T-cell (primary cell): ENCODE data around the gene NLRX1. TPM values are rescaled to one million over a fixed set of nuclear protein-coding genes. Genes with fewer than 3 reads are reported as not detected.
"Not testable (repeated sequence)": the region's sequence is repeated elsewhere in the genome, so short reads cannot be mapped to it uniquely, and the experiment has no call there.

Source experiments
- ATAC-seq, 4 experiments: fragments of 200-7000 bp in 3 of 4; fragments of 150-1000 bp in 1 of 4; cut with Tn5 transposase; replicated peaks in 1 of 4; 1 replicate in 3 of 4; 2 replicates in 1 of 4; pipeline ENCODE4 v1.10.0; 2021; ENCODE audit warnings: moderate library complexity in 3 of 4, mild to moderate bottlenecking in 2 of 4, moderate number of reproducible peaks in 1 of 4
- CTCF ChIA-PET, 2 donors: fragments of 300-600 bp; sonication (Branson Sonifier 250); formaldehyde crosslinking; loops; one replicate each; lab custom pipeline; 2022; ENCODE audit warnings: antibody characterized with exemption in 2 of 2; lab: Charles Lee
- POLR2A ChIA-PET, 2 donors: fragments of 300-600 bp; sonication (Branson Sonifier 250); formaldehyde crosslinking; loops; one replicate each; lab custom pipeline; 2022; ENCODE audit warnings: antibody characterized with exemption in 2 of 2; lab: Charles Lee
- DNase-seq, 35 experiments: peaks; one replicate each; pipeline versions ENCODE4 v3.0.0 to v3.0.0-alpha.2; 2013 to 2023
- H3K27ac ChIP-seq: one replicate; pipeline ENCODE4 v1.5.1; 2013; ENCODE audit warnings: low read length
- H3K27me3 ChIP-seq, 2 experiments: replicated peaks in 1 of 2; 1 replicate in 1 of 2; 2 replicates in 1 of 2; pipeline versions ENCODE4 v1.6.1 to v1.7.0; 2013; ENCODE audit warnings: low read length in 1 of 2, mixed read lengths in 1 of 2; ENCODE audit not compliant: control insufficient read depth in 2 of 2, insufficient read depth in 2 of 2; ENCODE audit errors: extremely low read depth in 1 of 2
- H3K36me3 ChIP-seq, 2 donors: 1 replicate in 1 of 2; 2 replicates in 1 of 2; pipeline versions ENCODE4 v1.6.1 to v1.7.0; 2013; ENCODE audit warnings: low read length in 1 of 2; ENCODE audit not compliant: control insufficient read depth in 2 of 2, insufficient read depth in 1 of 2; ENCODE audit errors: extremely low read depth in 1 of 2
- H3K4me1 ChIP-seq, 2 experiments: 1 replicate in 1 of 2; 2 replicates in 1 of 2; pipeline versions ENCODE4 v1.6.1 to v1.7.0; 2013; ENCODE audit warnings: low read length in 2 of 2, mixed read lengths in 1 of 2; ENCODE audit not compliant: insufficient read depth in 2 of 2, control insufficient read depth in 1 of 2; ENCODE audit errors: extremely low read depth in 1 of 2
- H3K4me3 ChIP-seq, 2 donors: 1 replicate in 1 of 2; 2 replicates in 1 of 2; pipeline versions ENCODE4 v1.5.1 to v1.7.0; 2013; ENCODE audit warnings: mild to moderate bottlenecking in 2 of 2, low read length in 1 of 2, moderate library complexity in 1 of 2; ENCODE audit not compliant: control insufficient read depth in 1 of 2; ENCODE audit errors: extremely low read depth in 1 of 2
- H3K9me3 ChIP-seq: 2 replicates; pipeline ENCODE4 v1.7.0; 2013
- H3K27ac Mint-ChIP-seq, 2 donors: one replicate each; pipeline ENCODE4 v1.8.0; 2020 to 2021; ENCODE audit warnings: mild to moderate bottlenecking in 2 of 2, mixed read lengths in 2 of 2
- H3K27me3 Mint-ChIP-seq, 2 donors: one replicate each; pipeline ENCODE4 v1.8.0; 2021 to 2022; ENCODE audit warnings: mixed read lengths in 2 of 2
- H3K36me3 Mint-ChIP-seq: one replicate; pipeline ENCODE4 v1.8.0; 2021; ENCODE audit warnings: mixed read lengths
- H3K4me1 Mint-ChIP-seq, 3 donors: one replicate each; pipeline ENCODE4 v1.8.0; 2020 to 2022; ENCODE audit warnings: mixed read lengths in 3 of 3, mild to moderate bottlenecking in 1 of 3
- H3K4me3 Mint-ChIP-seq, 3 donors: one replicate each; pipeline ENCODE4 v1.8.0; 2020 to 2022; ENCODE audit warnings: mild to moderate bottlenecking in 3 of 3, mixed read lengths in 3 of 3, moderate library complexity in 3 of 3
- H3K9me3 Mint-ChIP-seq, 3 donors: one replicate each; pipeline ENCODE4 v1.8.0; 2020 to 2022; ENCODE audit warnings: mixed read lengths in 3 of 3
- WGBS: methylation state at CpG from one replicate; pipeline ENCODE4 v1.1.5; 2013; ENCODE audit warnings: missing lambda C conversion rate; ENCODE audit not compliant: insufficient coverage; 5-methylcytosine and 5-hydroxymethylcytosine counted together
- total RNA-seq, 35 experiments: library from RNA in 6 of 35; stranded (reverse) in 6 of 35; fragments of 120-200 nt in 1 of 35; gene quantifications; one replicate each; pipeline versions ENCODE4 v1.2.1 to v1.2.4 and lab custom pipeline; 2013 to 2026

NLRX1 gene
- total RNA-seq, 5 donors from 2014 or later (not counting 1 experiment from before 2014, with no cell fraction given): 6.5 to 12.8 (median 11.6) TPM

DNA sequence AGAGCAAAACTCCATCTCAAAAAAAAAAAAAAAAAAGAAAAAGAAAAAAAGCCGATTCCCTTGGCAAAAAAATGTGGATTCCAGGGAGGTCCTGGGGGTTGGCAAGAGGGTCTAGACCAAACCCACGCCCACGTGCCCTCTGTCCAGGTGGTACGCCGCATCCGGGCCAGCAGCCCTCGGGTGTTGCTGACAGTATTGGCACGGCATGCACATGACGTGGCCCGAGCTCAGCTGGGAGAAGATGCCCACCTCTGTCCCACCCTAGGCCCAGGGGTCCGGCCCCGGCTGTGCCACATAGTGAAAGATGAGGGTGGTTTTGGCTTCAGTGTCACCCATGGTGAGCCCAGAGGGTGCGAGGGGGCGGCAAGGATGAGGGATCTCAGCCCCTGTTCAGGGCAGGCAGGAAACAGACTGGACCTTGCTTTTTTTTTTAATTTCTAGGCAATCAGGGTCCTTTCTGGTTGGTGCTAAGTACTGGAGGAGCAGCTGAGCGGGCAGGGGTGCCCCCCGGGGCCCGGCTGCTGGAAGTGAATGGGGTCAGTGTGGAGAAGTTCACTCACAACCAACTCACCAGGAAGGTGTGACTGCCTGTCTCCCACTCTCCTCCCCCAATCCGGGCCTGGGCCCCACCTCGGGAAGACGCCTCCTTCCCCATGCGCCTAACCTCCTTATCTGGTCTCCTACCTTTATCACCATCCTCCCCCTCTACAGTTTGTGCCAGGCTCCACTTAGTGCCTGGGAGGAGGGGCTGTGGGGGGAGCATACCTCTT lies 18.8 kb downstream of the NLRX1 start:
- Histone ChIP-seq H3K36me3 (peaks cover 0 to 5% of the 10 kb centered on the region in 2 donors), H3K9me3 (no peaks in the 10 kb centered on the region), H3K27me3 (peaks cover 0 to 24% of the 10 kb centered on the region in 2 experiments), H3K4me1 (no peaks in the 10 kb centered on the region), H3K27ac (no peak overlapping the region), H3K4me3 (no peak overlapping the region)
- Mint-ChIP-seq H3K9me3 (no peaks in the 10 kb centered on the region), H3K27me3 (no peaks in the 10 kb centered on the region), H3K36me3 (peaks cover 5% of the 10 kb centered on the region), H3K4me3 (no peak overlapping the region), H3K4me1 (no peaks in the 10 kb centered on the region), H3K27ac (no peak overlapping the region)
- 89% methylated on average over 13 of the region's 21 CpGs for WGBS
- CTCF ChIA-PET: no interaction called here
- ATAC-seq (no peak), DNase-seq (no peak)
- POLR2A ChIA-PET: no interaction called here

DNA sequence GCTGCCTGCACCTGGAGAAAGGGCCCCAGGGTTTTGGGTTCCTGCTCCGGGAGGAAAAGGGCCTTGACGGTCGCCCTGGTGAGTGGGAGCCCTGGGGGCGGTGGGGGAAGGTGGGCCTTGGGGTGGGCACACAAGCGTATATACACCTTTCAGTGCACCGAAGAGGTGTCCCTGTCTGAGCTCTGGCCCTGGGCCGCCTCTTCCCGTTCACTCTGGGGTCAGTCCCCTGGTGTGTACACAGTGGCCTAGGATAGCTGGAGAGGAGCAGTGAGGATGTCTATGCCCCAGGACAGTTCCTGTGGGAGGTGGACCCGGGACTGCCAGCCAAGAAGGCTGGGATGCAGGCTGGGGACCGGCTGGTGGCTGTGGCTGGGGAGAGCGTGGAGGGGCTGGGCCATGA lies 19.5 kb downstream of the NLRX1 start:
- 76% methylated on average over 5 of the region's 11 CpGs for WGBS
- ChIA-PET CTCF (no interaction called here), POLR2A (no interaction called here)
- H3K36me3 Mint-ChIP-seq: peaks cover under 1% of the 10 kb centered on the region
- no peak overlapping the region for H3K4me3 ChIP-seq
- H3K4me1 ChIP-seq: no peaks in the 10 kb centered on the region
- H3K27ac Mint-ChIP-seq: no peak overlapping the region
- no peaks in the 10 kb centered on the region for H3K9me3 Mint-ChIP-seq
- peaks cover 0 to 24% of the 10 kb centered on the region in 2 experiments for H3K27me3 ChIP-seq
- no peak overlapping the region for H3K4me3 Mint-ChIP-seq
- no peaks in the 10 kb centered on the region for H3K27me3 Mint-ChIP-seq
- DNase-seq: no peak
- H3K36me3 ChIP-seq: peaks cover 0 to 5% of the 10 kb centered on the region in 2 donors
- H3K4me1 Mint-ChIP-seq: no peaks in the 10 kb centered on the region
- no peak overlapping the region for H3K27ac ChIP-seq
- no peaks in the 10 kb centered on the region for H3K9me3 ChIP-seq
- no peak for ATAC-seq

- Histone ChIP-seq H3K4me3 (no peak overlapping the region), H3K9me3 (no peaks in the 10 kb centered on the region), H3K4me1 (no peaks in the 10 kb centered on the region), H3K36me3 (no peaks in the 10 kb centered on the region), H3K27ac (no peak overlapping the region), H3K27me3 (peaks cover 0 to 30% of the 10 kb centered on the region in 2 experiments)
- POLR2A ChIA-PET: no interaction called here
- no peaks in the 10 kb centered on the region for H3K36me3 Mint-ChIP-seq
- ATAC-seq (no peak), DNase-seq (no peak)
- H3K9me3 Mint-ChIP-seq: no peaks in the 10 kb centered on the region
- no peak overlapping the region for H3K27ac Mint-ChIP-seq
- no peak overlapping the region for H3K4me3 Mint-ChIP-seq
- no peaks in the 10 kb centered on the region for H3K4me1 Mint-ChIP-seq
- no peaks in the 10 kb centered on the region for H3K27me3 Mint-ChIP-seq
- CTCF ChIA-PET: interaction anchor here in 1 of 2 donors (0.5 kb wide), 1 partner anchor 259 kb away, joined by 4 read pairs; no protein-coding TSS in a partner anchor
- WGBS: 83% methylated on average over 7 of the region's 8 CpGs
These were observed 20.4 kb downstream of the NLRX1 start for GRCh38 chr11:119188887-119189286.

GRCh38 chr11:119189393-119189792 lies 20.9 kb downstream of the NLRX1 start:
- H3K27me3 ChIP-seq: peaks cover 0 to 30% of the 10 kb centered on the region in 2 experiments
- Mint-ChIP-seq H3K9me3 (no peaks in the 10 kb centered on the region), H3K27me3 (no peaks in the 10 kb centered on the region), H3K4me3 (no peak overlapping the region), H3K27ac (no peak overlapping the region), H3K4me1 (no peaks in the 10 kb centered on the region), H3K36me3 (no peaks in the 10 kb centered on the region)
- H3K4me3 ChIP-seq: no peak overlapping the region
- ChIA-PET POLR2A (no interaction called here), CTCF (interaction anchor here in 1 of 2 donors (0.5 kb wide), 1 partner anchor 259 kb away, joined by 4 read pairs; no protein-coding TSS in a partner anchor)
- no CpG with 5 or more reads among the region's 4 CpGs for WGBS
- H3K36me3 ChIP-seq: no peaks in the 10 kb centered on the region
- H3K4me1 ChIP-seq: no peaks in the 10 kb centered on the region
- ATAC-seq (no peak), DNase-seq (no peak)
- no peak overlapping the region for H3K27ac ChIP-seq
- no peaks in the 10 kb centered on the region for H3K9me3 ChIP-seq

- Histone ChIP-seq H3K4me3 (no peak overlapping the region), H3K27me3 (peaks cover 0 to 27% of the 10 kb centered on the region in 2 experiments), H3K9me3 (no peaks in the 10 kb centered on the region), H3K4me1 (no peaks in the 10 kb centered on the region), H3K36me3 (no peaks in the 10 kb centered on the region), H3K27ac (no peak overlapping the region)
- Mint-ChIP-seq H3K27ac (no peak overlapping the region), H3K36me3 (no peaks in the 10 kb centered on the region), H3K4me3 (no peak overlapping the region), H3K4me1 (no peaks in the 10 kb centered on the region), H3K9me3 (no peaks in the 10 kb centered on the region), H3K27me3 (peaks cover 0 to 1% of the 10 kb centered on the region in 2 donors)
- 94% methylated on average over 5 of the region's 9 CpGs for WGBS
- DNase-seq (no peak), ATAC-seq (no peak)
- CTCF ChIA-PET: interaction anchor here in 1 of 2 donors (0.6 kb wide), 1 partner anchor 15 kb away, joined by 7 read pairs; the partner anchor contains the start of gene CBL
- POLR2A ChIA-PET: no interaction called here
These were observed 22.0 kb downstream of the NLRX1 start for GRCh38 chr11:119190531-119190930.

- DNase-seq, H3K27ac ChIP-seq, H3K27ac Mint-ChIP-seq, H3K4me3 ChIP-seq, H3K27me3 Mint-ChIP-seq, POLR2A ChIA-PET, H3K9me3 ChIP-seq, H3K4me1 ChIP-seq, H3K4me1 Mint-ChIP-seq, ATAC-seq, H3K36me3 ChIP-seq, H3K9me3 Mint-ChIP-seq, H3K4me3 Mint-ChIP-seq, H3K36me3 Mint-ChIP-seq: not testable (repeated sequence)
- 98% methylated on average over 5 of the region's 14 CpGs for WGBS
- CTCF ChIA-PET: interaction anchor here in 1 of 2 donors (0.6 kb wide), 1 partner anchor 15 kb away, joined by 7 read pairs; the partner anchor contains the start of gene CBL
- peaks cover 0 to 20% of the 10 kb centered on the region in 2 experiments for H3K27me3 ChIP-seq
These were observed 22.7 kb downstream of the NLRX1 start for GRCh38 chr11:119191265-119191664.
